Mesendoderm (in vitro differentiated cells): Measurements from ENCODE around the gene PACSIN2.

Experiments
- DNase-seq: peaks from one replicate; pipeline ENCODE4 v3.0.0; 2013
- H2AK5ac ChIP-seq: 2 replicates; pipeline ENCODE4 v1.6.1; 2013; ENCODE audit warnings: low read length, inconsistent platforms
- H2BK120ac ChIP-seq: 2 replicates; pipeline ENCODE4 v1.6.1; 2013; ENCODE audit warnings: low read depth, mild to moderate bottlenecking, low read length, moderate library complexity, mixed read lengths
- H2BK15ac ChIP-seq: replicated peaks from 2 replicates; pipeline ENCODE4 v1.6.1; 2013; ENCODE audit warnings: low read depth, mild to moderate bottlenecking, moderate library complexity
- H2BK5ac ChIP-seq: 2 replicates; pipeline ENCODE4 v1.6.1; 2013; ENCODE audit warnings: low read length, inconsistent platforms
- H3K18ac ChIP-seq: 2 replicates; pipeline ENCODE4 v1.6.1; 2013; ENCODE audit warnings: mild to moderate bottlenecking, low read length, mixed read lengths
- H3K23ac ChIP-seq: one replicate; pipeline ENCODE4 v1.6.1; 2013; ENCODE audit warnings: low read length
- H3K27ac ChIP-seq: 2 replicates; pipeline ENCODE4 v1.5.1; 2013; ENCODE audit warnings: low read depth, mild to moderate bottlenecking, inconsistent platforms, low read length, moderate library complexity
- H3K27me3 ChIP-seq: 2 replicates; pipeline ENCODE4 v1.6.1; 2013; ENCODE audit warnings: low read length, control low read depth, mild to moderate bottlenecking, inconsistent platforms; ENCODE audit not compliant: insufficient read depth, poor library complexity
- H3K36me3 ChIP-seq: 2 replicates; pipeline ENCODE4 v1.6.1; 2013; ENCODE audit warnings: low read length, inconsistent platforms; ENCODE audit not compliant: control insufficient read depth, insufficient read depth
- H3K4ac ChIP-seq: one replicate; pipeline ENCODE4 v1.6.1; 2013; ENCODE audit warnings: low read depth, mild to moderate bottlenecking, low read length, moderate library complexity
- H3K4me1 ChIP-seq: 2 replicates; pipeline ENCODE4 v1.6.1; 2013; ENCODE audit warnings: low read depth, low read length, inconsistent platforms; ENCODE audit not compliant: control insufficient read depth
- H3K4me2 ChIP-seq: 2 replicates; pipeline ENCODE4 v1.6.1; 2013; ENCODE audit warnings: low read length
- H3K4me3 ChIP-seq: 2 replicates; pipeline ENCODE4 v1.5.1; 2013; ENCODE audit warnings: mild to moderate bottlenecking, low read length
- H3K56ac ChIP-seq: one replicate; pipeline ENCODE4 v1.6.1; 2013; ENCODE audit warnings: low read length
- H3K79me1 ChIP-seq: 2 replicates; pipeline ENCODE4 v1.6.1; 2013; ENCODE audit warnings: low read length, inconsistent platforms
- H3K79me2 ChIP-seq: 2 replicates; pipeline ENCODE4 v1.6.1; 2013; ENCODE audit warnings: mild to moderate bottlenecking, low read length; ENCODE audit not compliant: control insufficient read depth, insufficient read depth
- H3K9ac ChIP-seq: 2 replicates; pipeline ENCODE4 v1.6.1; 2013; ENCODE audit warnings: low read length, inconsistent platforms
- H4K5ac ChIP-seq: one replicate; pipeline ENCODE4 v1.6.1; 2013; ENCODE audit warnings: low read length
- H4K8ac ChIP-seq: one replicate; pipeline ENCODE4 v1.6.1; 2013; ENCODE audit warnings: low read depth, mild to moderate bottlenecking, control low read depth, low read length, moderate library complexity
- WGBS: extraction: QIAGEN DNeasy Blood & Tissue Kit; methylation state at CpG from one replicate; pipeline ENCODE4 v1.1.7; 2013; ENCODE audit warnings: low lambda C conversion rate, missing lambda C conversion rate; ENCODE audit not compliant: insufficient coverage; ENCODE audit errors: extremely low coverage; 5-methylcytosine and 5-hydroxymethylcytosine counted together

The PACSIN2 gene

DNA sequence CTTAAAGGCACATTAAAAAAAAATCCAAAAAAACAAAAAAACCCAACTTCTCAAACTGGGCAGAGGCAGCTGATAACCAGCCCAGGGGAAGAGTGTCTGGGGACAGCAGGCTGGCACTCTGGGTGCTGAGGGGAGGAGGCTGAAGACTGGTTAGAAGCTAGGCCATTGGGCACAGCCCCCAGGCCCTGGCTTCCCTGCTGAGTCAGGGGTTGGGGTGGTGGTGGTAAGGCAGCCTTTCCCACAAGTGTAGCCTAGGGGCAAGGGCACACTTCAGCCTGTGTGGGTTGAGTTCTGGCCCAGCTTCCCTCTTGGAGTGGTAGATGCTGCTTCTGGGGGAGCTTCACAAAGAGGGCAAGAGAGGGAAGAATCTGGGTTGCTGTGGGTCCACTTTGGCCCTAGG, 141.6 kb downstream of the PACSIN2 start:
- no peak overlapping the region for H4K5ac ChIP-seq
- H3K36me3 ChIP-seq: peaks cover 7% of the 10 kb centered on the region
- no peak overlapping the region for H2BK5ac ChIP-seq
- DNase-seq: no peak
- H3K79me1 ChIP-seq: no peaks in the 10 kb centered on the region
- H4K8ac ChIP-seq: no peak overlapping the region
- no peak overlapping the region for H3K4me3 ChIP-seq
- H3K4me2 ChIP-seq: no peak overlapping the region
- no peak overlapping the region for H2BK120ac ChIP-seq
- no peaks in the 10 kb centered on the region for H3K27me3 ChIP-seq
- H3K4me1 ChIP-seq: no peaks in the 10 kb centered on the region
- no peak overlapping the region for H3K27ac ChIP-seq
- no peak overlapping the region for H3K9ac ChIP-seq
- no peaks in the 10 kb centered on the region for H3K79me2 ChIP-seq
- H3K18ac ChIP-seq: no peak overlapping the region
- no peak overlapping the region for H3K56ac ChIP-seq
- H3K4ac ChIP-seq: no peak overlapping the region
- no peak overlapping the region for H3K23ac ChIP-seq
- no peak overlapping the region for H2AK5ac ChIP-seq
- H2BK15ac ChIP-seq: no peak overlapping the region

- no peaks in the 10 kb centered on the region for H3K79me1 ChIP-seq
- H3K36me3 ChIP-seq: peaks cover 7% of the 10 kb centered on the region
- H3K4me3 ChIP-seq: no peak overlapping the region
- no peak overlapping the region for H3K18ac ChIP-seq
- H2BK5ac ChIP-seq: no peak overlapping the region
- H3K4ac ChIP-seq: no peak overlapping the region
- no peak overlapping the region for H2BK15ac ChIP-seq
- H3K27me3 ChIP-seq: no peaks in the 10 kb centered on the region
- H3K27ac ChIP-seq: no peak overlapping the region
- no peak overlapping the region for H4K5ac ChIP-seq
- H3K4me2 ChIP-seq: no peak overlapping the region
- H3K56ac ChIP-seq: no peak overlapping the region
- H3K23ac ChIP-seq: no peak overlapping the region
- H2AK5ac ChIP-seq: no peak overlapping the region
- WGBS: no CpG with 5 or more reads among the region's 9 CpGs
- no peaks in the 10 kb centered on the region for H3K4me1 ChIP-seq
- no peak for DNase-seq
- H4K8ac ChIP-seq: no peak overlapping the region
- H3K9ac ChIP-seq: no peak overlapping the region
- no peaks in the 10 kb centered on the region for H3K79me2 ChIP-seq
- no peak overlapping the region for H2BK120ac ChIP-seq
These were observed 142.1 kb downstream of the PACSIN2 start for GRCh38 chr22:42872821-42873220.

DNA sequence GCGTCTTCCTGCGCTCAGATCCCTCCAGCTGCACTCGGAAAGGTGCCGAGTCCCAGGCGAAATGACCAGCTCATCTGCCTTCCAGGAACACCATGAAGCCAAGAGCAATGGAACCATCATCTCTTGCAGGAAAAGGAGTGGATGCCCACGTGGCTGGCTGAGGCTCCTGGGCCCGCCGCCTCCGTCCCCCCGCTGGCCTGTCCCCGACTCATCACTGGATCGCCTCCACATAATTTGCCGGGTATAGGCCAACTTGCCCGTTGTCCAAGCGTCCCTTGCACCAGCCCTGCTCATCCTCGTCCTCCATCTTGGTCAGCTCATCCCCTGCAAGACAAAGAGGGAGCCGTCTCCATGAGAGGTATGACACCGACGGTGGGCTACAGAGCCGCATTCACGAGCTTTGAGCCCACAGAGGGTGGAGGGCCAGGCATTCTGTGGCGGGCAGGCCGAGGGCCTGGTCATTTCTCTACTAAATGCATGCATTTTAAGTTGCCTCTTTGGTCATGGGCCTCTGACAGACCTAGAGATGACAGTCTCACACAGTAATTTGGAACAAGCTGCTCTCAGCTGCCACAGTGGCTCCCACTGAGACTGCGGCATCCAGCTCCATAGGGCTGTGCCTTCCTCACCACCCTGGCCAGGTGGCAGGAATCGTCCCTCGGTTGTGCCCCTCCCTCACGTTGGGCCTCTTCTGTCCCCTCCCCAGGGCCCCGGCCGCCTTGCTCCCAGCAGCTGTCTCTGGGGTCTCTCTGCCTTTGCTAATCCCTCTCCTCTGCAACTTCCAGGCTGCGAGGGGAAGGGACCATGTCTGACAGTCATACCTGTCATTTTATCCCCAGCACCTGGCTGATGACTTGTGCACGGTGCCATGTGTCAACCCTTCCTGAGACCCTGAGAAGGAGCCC, 143.6 kb downstream of the PACSIN2 start:
- Histone ChIP-seq H3K27me3 (no peaks in the 10 kb centered on the region), H3K23ac (no peak overlapping the region), H2BK5ac (no peak overlapping the region), H3K4me3 (no peak overlapping the region), H3K9ac (no peak overlapping the region), H3K4ac (no peak overlapping the region), H2AK5ac (no peak overlapping the region), H3K4me1 (no peaks in the 10 kb centered on the region), H3K56ac (no peak overlapping the region), H3K79me2 (no peaks in the 10 kb centered on the region), H4K5ac (no peak overlapping the region), H4K8ac (no peak overlapping the region), H3K18ac (no peak overlapping the region), H2BK15ac (no peak overlapping the region), H3K4me2 (no peak overlapping the region), H2BK120ac (no peak overlapping the region), H3K79me1 (no peaks in the 10 kb centered on the region), H3K36me3 (peaks cover 4% of the 10 kb centered on the region), H3K27ac (no peak overlapping the region)
- WGBS: no CpG with 5 or more reads among the region's 31 CpGs
- DNase-seq: no peak

DNA sequence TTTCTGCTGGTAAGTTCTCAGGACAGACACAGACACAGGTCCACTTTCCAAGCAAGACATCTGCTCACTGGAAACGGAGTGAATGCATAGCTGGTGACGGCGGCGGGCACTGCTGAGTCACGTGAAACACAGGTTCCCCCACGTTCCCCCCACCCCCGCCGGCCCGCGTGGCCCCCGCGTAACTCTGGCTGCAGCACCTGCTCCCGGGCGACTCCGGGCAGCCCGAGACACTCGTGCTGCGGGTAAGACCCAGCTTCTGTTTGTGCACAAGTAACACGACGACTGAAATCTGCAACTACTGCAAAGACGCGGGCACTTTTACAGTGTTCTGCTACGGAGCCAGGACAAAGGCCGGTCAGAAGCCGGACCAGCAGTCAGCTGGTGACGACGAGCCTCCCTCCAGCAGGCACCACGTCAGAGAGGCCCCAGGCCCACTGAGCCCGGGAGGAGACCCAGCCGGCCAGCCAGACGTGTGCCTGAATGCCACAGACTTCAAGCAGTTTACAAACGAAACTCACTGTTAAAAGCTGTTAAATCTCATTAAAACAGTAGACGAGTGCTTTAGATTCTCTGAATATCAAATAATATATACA, 145.0 kb downstream of the PACSIN2 start:
- no peak overlapping the region for H3K4ac ChIP-seq
- H2AK5ac ChIP-seq: no peak overlapping the region
- H2BK5ac ChIP-seq: no peak overlapping the region
- no peaks in the 10 kb centered on the region for H3K4me1 ChIP-seq
- H3K79me1 ChIP-seq: no peaks in the 10 kb centered on the region
- no peak overlapping the region for H4K8ac ChIP-seq
- WGBS: no CpG with 5 or more reads among the region's 33 CpGs
- H3K4me3 ChIP-seq: no peak overlapping the region
- H3K4me2 ChIP-seq: no peak overlapping the region
- no peaks in the 10 kb centered on the region for H3K79me2 ChIP-seq
- H3K56ac ChIP-seq: no peak overlapping the region
- H2BK15ac ChIP-seq: no peak overlapping the region
- H3K27ac ChIP-seq: no peak overlapping the region
- no peak overlapping the region for H3K23ac ChIP-seq
- peaks cover 4% of the 10 kb centered on the region for H3K36me3 ChIP-seq
- no peak overlapping the region for H3K18ac ChIP-seq
- no peak overlapping the region for H4K5ac ChIP-seq
- DNase-seq: no peak
- no peaks in the 10 kb centered on the region for H3K27me3 ChIP-seq
- no peak overlapping the region for H2BK120ac ChIP-seq
- no peak overlapping the region for H3K9ac ChIP-seq

- peaks cover 4% of the 10 kb centered on the region for H3K36me3 ChIP-seq
- no peak overlapping the region for H3K23ac ChIP-seq
- no peak overlapping the region for H2AK5ac ChIP-seq
- H3K18ac ChIP-seq: no peak overlapping the region
- no peak overlapping the region for H4K5ac ChIP-seq
- no peak overlapping the region for H2BK120ac ChIP-seq
- WGBS: no CpG with 5 or more reads among the region's 8 CpGs
- no peaks in the 10 kb centered on the region for H3K79me2 ChIP-seq
- H3K27ac ChIP-seq: no peak overlapping the region
- H3K56ac ChIP-seq: no peak overlapping the region
- H2BK5ac ChIP-seq: no peak overlapping the region
- no peak overlapping the region for H3K4me2 ChIP-seq
- no peak overlapping the region for H2BK15ac ChIP-seq
- H3K4me3 ChIP-seq: no peak overlapping the region
- no peaks in the 10 kb centered on the region for H3K27me3 ChIP-seq
- H4K8ac ChIP-seq: no peak overlapping the region
- H3K4ac ChIP-seq: no peak overlapping the region
- no peak overlapping the region for H3K9ac ChIP-seq
- no peaks in the 10 kb centered on the region for H3K79me1 ChIP-seq
- H3K4me1 ChIP-seq: no peaks in the 10 kb centered on the region
- no peak for DNase-seq
These were observed 145.5 kb downstream of the PACSIN2 start for GRCh38 chr22:42869463-42869862.
